Measurements from ENCODE around the gene VOPP1.

Gene VOPP1

DNA sequence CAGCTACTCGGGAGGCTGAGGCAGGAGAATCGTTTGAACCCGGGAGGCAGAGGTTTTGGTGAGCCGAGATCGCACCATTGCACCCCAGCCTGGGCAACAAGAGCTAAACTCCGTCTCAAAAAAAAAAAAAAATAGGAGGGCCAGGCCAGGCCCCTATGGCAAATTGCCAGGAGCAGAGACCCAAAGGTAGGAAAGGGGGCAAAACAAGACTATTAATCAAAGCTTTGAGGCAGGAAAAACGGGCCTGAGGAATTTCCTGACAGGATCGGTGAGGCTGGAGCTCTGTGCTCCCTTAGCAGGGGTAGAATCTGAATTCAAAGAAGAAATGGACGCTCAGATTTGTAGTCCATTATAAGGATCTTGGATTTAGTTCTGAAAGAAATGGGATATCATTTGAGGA is 2.8 kb upstream of the VOPP1 start:
- TF ChIP-seq ZFX (IDR thresholded peaks at IDR 0.05; ENCODE audit: borderline replicate concordance) (no peak), CTCF (IDR thresholded peaks at IDR 0.05) (no peak)
- no peak overlapping the region for H3K27ac ChIP-seq

DNA sequence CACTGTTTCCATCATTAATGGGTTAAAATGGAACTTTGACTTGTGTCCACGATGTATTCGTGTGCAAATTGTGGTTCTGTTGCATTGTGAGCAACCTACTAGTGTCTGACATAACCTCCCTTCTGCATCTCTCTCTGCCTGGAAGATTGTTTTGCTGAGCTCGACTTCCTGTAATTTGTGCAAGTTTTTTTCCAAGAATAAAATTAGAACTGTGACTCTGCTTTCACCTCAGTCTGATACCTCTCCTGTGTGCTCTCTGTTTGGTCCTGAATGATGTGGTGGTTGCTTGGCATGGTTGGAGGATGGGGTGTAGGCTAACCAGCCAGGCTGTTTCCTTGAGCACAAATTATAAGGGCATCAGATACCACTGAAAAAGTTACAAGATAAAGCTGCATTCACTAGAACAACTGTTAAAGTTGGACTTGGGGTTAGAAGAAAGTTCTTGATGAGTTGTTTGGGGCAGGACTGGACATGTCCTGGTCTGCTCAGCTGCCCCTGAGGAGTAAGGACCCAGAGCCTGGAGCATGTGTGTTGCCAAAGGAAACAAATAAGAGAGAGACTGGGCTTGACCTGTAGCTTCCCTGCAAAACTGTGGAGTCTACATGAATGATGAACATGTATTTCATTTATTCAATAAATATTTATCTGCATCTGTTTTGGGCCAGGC is 1.9 kb upstream of the VOPP1 start:
- no peak overlapping the region for H3K27ac ChIP-seq

GRCh38 chr7:55573234-55573900 is 1.1 kb upstream of the VOPP1 start:
- no peak overlapping the region for H3K27ac ChIP-seq
- no peak for TF ChIP-seq ZFX (IDR thresholded peaks at IDR 0.05; ENCODE audit: borderline replicate concordance)

More for the DNA sequence above, 1.9 kb upstream of the VOPP1 start:
- TF ChIP-seq CTCF (IDR thresholded peaks at IDR 0.05): no peak
- no peak for TF ChIP-seq ZFX (IDR thresholded peaks at IDR 0.05; ENCODE audit: borderline replicate concordance)

- peak overlapping the region; percentile 29; the same call in 1 of the 2 replicates for H3K27ac ChIP-seq
- TF ChIP-seq ZFX (IDR thresholded peaks at IDR 0.05; ENCODE audit: borderline replicate concordance) (no peak), CTCF (IDR thresholded peaks at IDR 0.05) (no peak)
Observed at GRCh38 chr7:55571511-55572377, 558 bp downstream of the VOPP1 start.

- H3K27ac ChIP-seq: no peak overlapping the region
- TF ChIP-seq CTCF (IDR thresholded peaks at IDR 0.05) (no peak), ZFX (IDR thresholded peaks at IDR 0.05; ENCODE audit: borderline replicate concordance) (no peak)
Observed at GRCh38 chr7:55570939-55571338, 1.4 kb downstream of the VOPP1 start.

GRCh38 chr7:55570218-55570873 is 2.0 kb downstream of the VOPP1 start:
- TF ChIP-seq CTCF (IDR thresholded peaks at IDR 0.05): no peak
- TF ChIP-seq ZFX (IDR thresholded peaks at IDR 0.05; ENCODE audit: borderline replicate concordance): no peak
- H3K27ac ChIP-seq: no peak overlapping the region

DNA sequence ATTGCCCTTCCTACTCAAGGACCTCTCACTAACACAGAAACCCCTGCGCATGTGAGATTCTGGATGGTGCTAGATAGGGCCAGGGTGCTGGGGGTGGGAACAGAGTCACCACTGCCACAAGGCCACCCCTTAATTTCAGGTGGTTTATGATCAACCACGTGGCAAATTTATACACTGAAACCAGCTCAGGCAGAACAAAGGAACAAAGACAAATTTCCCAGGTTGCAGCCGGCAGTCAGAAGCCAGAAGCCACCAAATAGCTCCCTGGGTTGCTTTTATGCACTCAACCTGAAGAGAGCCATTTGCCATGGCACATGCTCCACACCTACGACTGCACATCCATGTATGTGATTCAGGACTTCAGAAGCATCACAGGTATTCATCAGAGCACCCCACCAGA is 2.5 kb downstream of the VOPP1 start:
- H3K27ac ChIP-seq: no peak overlapping the region

More for the DNA sequence above, 2.5 kb downstream of the VOPP1 start:
- TF ChIP-seq ZFX (IDR thresholded peaks at IDR 0.05; ENCODE audit: borderline replicate concordance) (no peak), CTCF (IDR thresholded peaks at IDR 0.05) (no peak)

Measured in 22Rv1 (cell line).